RWPE2 (cell line): ENCODE results near the gene NR2F1.

Experiments
- ATAC-seq: fragments of 200-7000 bp; cut with Tn5 transposase; 3 replicates; pipeline ENCODE4 v1.9.1; 2021; ENCODE audit warnings: low read depth
- DNase-seq: peaks from one replicate; pipeline ENCODE4 v3.0.0-alpha.2; 2020; ENCODE audit warnings: low spot score
- H3K27ac ChIP-seq: fragments of 450-650 bp; 2 replicates; pipeline ENCODE4 v1.5.1; 2017; ENCODE audit warnings: mild to moderate bottlenecking; ENCODE audit not compliant: poor library complexity, severe bottlenecking
- H3K27me3 ChIP-seq: fragments of 250-450 bp; sonication (Bioruptor Pico); 2 replicates; pipeline ENCODE4 v1.5.1; 2021; ENCODE audit warnings: mild to moderate bottlenecking, moderate library complexity; ENCODE audit not compliant: insufficient read depth, poor library complexity, severe bottlenecking
- H3K36me3 ChIP-seq: fragments of 250-450 bp; sonication (Bioruptor Pico); 2 replicates; pipeline ENCODE4 v1.5.1; 2020; ENCODE audit warnings: low read depth, mild to moderate bottlenecking, moderate library complexity
- H3K4me1 ChIP-seq: fragments of 250-450 bp; sonication (Bioruptor Pico); 2 replicates; pipeline ENCODE4 v1.5.1; 2021; ENCODE audit warnings: mild to moderate bottlenecking, moderate library complexity; ENCODE audit not compliant: insufficient read depth, poor library complexity, severe bottlenecking
- H3K4me3 ChIP-seq: fragments of 250-450 bp; sonication (Bioruptor Pico); 2 replicates; pipeline ENCODE4 v1.5.1; 2021; ENCODE audit warnings: mild to moderate bottlenecking, moderate library complexity; ENCODE audit not compliant: severe bottlenecking
- H3K9me3 ChIP-seq: fragments of 250-450 bp; sonication (Bioruptor Pico); 2 replicates; pipeline ENCODE4 v1.5.1; 2021; ENCODE audit warnings: mild to moderate bottlenecking, moderate library complexity; ENCODE audit not compliant: severe bottlenecking
- CTCF ChIP-seq: fragments of 450-650 bp; IDR thresholded peaks from one replicate; pipeline ENCODE4 v1.5.1; 2017; ENCODE audit warnings: mild to moderate bottlenecking, moderate library complexity; ENCODE audit not compliant: poor library complexity, severe bottlenecking

The NR2F1 gene

GRCh38 chr5:93575461-93576414, 7.3 kb upstream of the NR2F1 start:
- Histone ChIP-seq H3K27ac (no peak overlapping the region), H3K4me3 (no peak overlapping the region), H3K36me3 (no peaks in the 10 kb centered on the region), H3K27me3 (no peaks in the 10 kb centered on the region), H3K4me1 (no peaks in the 10 kb centered on the region), H3K9me3 (no peaks in the 10 kb centered on the region)
- no peak for DNase-seq
- no peak for ATAC-seq
- no peak for TF ChIP-seq CTCF

GRCh38 chr5:93576994-93577853, 5.8 kb upstream of the NR2F1 start:
- no peak for ATAC-seq
- H3K9me3 ChIP-seq = no peaks in the 10 kb centered on the region

GRCh38 chr5:93577854-93578812, 4.9 kb upstream of the NR2F1 start:
- H3K27me3 ChIP-seq = no peaks in the 10 kb centered on the region
- H3K4me3 ChIP-seq = no peak overlapping the region
- no peaks in the 10 kb centered on the region for H3K9me3 ChIP-seq
- ATAC-seq (no peak), DNase-seq (no peak)
- H3K27ac ChIP-seq = no peak overlapping the region
- H3K36me3 ChIP-seq = no peaks in the 10 kb centered on the region
- no peaks in the 10 kb centered on the region for H3K4me1 ChIP-seq
- TF ChIP-seq CTCF = no peak

More at GRCh38 chr5:93576994-93577853, 5.8 kb upstream of the NR2F1 start:
- H3K27ac ChIP-seq = no peak overlapping the region
- no peak overlapping the region for H3K4me3 ChIP-seq
- no peak for DNase-seq
- no peaks in the 10 kb centered on the region for H3K27me3 ChIP-seq
- H3K4me1 ChIP-seq = no peaks in the 10 kb centered on the region
- no peaks in the 10 kb centered on the region for H3K36me3 ChIP-seq
- TF ChIP-seq CTCF = no peak

- peaks cover 4% of the 10 kb centered on the region for H3K27me3 ChIP-seq
- no peak for TF ChIP-seq CTCF
Observed at GRCh38 chr5:93578813-93579691, 4.0 kb upstream of the NR2F1 start.

More at GRCh38 chr5:93578813-93579691, 4.0 kb upstream of the NR2F1 start:
- Histone ChIP-seq H3K36me3 (no peaks in the 10 kb centered on the region), H3K9me3 (no peaks in the 10 kb centered on the region), H3K4me3 (peak overlapping the region; percentile 91), H3K27ac (no peak overlapping the region), H3K4me1 (no peaks in the 10 kb centered on the region)
- no peak for ATAC-seq
- peak; percentile 65 for DNase-seq
